Fibroblast of lung (primary cell): ENCODE data around the gene SLC6A19.

Experiments
- CTCF ChIP-seq, 2 donors: IDR thresholded peaks in 1 of 2; conservative IDR thresholded peaks in 1 of 2; 1 replicate in 1 of 2; 2 replicates in 1 of 2; pipeline ENCODE4 v1.5.1; 2011 to 2012; ENCODE audit warnings: low read length in 2 of 2, control low read depth in 1 of 2, inconsistent platforms in 1 of 2, low read depth in 1 of 2, mild to moderate bottlenecking in 1 of 2
- EZH2 ChIP-seq: IDR thresholded peaks from 2 replicates; pipeline ENCODE4 v1.5.1; 2012; ENCODE audit warnings: low read length, control low read depth, mild to moderate bottlenecking; ENCODE audit errors: missing control alignments

GRCh38 chr5:1155191-1156032 lies 46.0 kb upstream of the SLC6A19 start:
- TF ChIP-seq CTCF (conservative IDR thresholded peaks at IDR 0.05 in 1 of 2, IDR thresholded peaks at IDR 0.05 in 1 of 2; ENCODE audit: low read depth in 1 of 2, low read length in 2 of 2) (no peak), EZH2 (no peak)
